ENCODE measurements around the gene S100A13. TPM values are rescaled to one million over a fixed set of nuclear protein-coding genes. Genes with fewer than 3 reads are reported as not detected.
A peak's percentile ranks its signal among the peaks of the same experiment; 100 is the strongest.
"Not testable (repeated sequence)": the region's sequence is repeated elsewhere in the genome, so short reads cannot be mapped to it uniquely, and the experiment has no call there.

The S100A13 gene
- total RNA-seq, 1 donor from 2014 or later, result 16.2 TPM

DNA sequence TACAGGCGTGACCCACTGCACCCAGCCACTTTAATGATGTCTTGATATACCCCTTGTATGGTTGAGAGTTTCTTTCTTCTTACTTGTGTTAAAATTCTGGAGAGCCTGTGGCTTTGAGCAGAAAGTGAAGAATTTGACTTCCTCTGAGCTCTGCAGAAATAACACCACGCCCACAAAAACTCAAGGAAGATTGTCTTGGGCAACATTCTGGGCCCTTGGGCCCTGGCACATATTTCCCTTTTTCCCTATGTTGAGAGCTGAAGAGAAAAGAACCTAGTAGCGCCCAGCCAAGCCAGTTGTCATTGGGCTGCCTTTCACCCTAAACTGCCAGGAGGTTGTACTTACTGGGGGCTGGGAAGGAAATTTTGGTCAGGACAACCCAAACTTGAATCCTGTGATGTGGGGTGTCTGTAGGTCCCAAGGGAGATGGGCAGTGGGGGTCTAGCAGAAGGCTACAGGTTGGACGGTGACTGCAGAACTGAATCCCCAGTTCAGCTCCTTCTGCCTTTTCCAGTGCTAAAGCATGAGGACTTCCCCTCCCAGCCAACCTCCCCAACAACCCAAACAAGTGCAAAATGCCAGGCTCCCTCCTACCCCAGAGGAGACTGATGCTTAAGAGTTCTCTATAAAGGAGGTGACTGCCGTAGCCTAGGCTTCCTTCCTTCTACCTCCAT lies 19.5 kb upstream of the S100A13 start:
- ATAC-seq (ENCODE audit: low read depth), result no peak
- TF ChIP-seq, protein P1, sequence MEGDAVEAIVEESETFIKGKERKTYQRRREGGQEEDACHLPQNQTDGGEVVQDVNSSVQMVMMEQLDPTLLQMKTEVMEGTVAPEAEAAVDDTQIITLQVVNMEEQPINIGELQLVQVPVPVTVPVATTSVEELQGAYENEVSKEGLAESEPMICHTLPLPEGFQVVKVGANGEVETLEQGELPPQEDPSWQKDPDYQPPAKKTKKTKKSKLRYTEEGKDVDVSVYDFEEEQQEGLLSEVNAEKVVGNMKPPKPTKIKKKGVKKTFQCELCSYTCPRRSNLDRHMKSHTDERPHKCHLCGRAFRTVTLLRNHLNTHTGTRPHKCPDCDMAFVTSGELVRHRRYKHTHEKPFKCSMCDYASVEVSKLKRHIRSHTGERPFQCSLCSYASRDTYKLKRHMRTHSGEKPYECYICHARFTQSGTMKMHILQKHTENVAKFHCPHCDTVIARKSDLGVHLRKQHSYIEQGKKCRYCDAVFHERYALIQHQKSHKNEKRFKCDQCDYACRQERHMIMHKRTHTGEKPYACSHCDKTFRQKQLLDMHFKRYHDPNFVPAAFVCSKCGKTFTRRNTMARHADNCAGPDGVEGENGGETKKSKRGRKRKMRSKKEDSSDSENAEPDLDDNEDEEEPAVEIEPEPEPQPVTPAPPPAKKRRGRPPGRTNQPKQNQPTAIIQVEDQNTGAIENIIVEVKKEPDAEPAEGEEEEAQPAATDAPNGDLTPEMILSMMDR (IDR thresholded peaks at IDR 0.05), result no peak
- Mint-ChIP-seq H3K4me1 (peaks cover 12% of the 10 kb centered on the region), H3K36me3 (ENCODE audit: low read depth) (peaks cover 57% of the 10 kb centered on the region), H3K27me3 (no peaks in the 10 kb centered on the region), H3K4me3 (no peak overlapping the region), H3K9me3 (no peaks in the 10 kb centered on the region), H3K27ac (peak overlapping the region; percentile 71)
- CTCF ChIA-PET, result no interaction called here
- intact Hi-C loops (cut with micrococcal nuclease), result no loop called here
- no peak for DNase-seq
- POLR2A ChIA-PET, result interaction anchor here (2.1 kb wide), 1 partner anchor 12 kb away, joined by 14 read pairs; the partner anchor contains the start of gene CHTOP

DNA sequence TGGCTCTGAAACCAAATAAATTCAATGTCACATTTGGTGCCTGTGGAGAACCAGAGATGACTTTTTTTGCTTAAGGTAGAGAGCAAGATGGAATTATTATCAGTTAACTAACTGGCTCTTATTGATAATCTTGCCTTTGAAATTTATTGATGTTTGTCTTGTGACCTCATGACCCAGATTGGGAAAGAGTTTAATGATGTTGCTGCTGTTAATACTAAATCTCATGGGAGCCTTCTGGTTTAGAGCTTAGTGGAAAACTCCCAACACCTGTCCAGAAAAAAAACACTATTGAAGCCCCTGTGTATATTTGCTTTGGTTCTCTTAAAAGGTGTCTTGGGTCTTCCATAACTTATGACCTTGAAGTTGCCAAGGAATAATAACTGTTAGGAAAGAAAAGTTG lies 16.5 kb upstream of the S100A13 start:
- DNase-seq, result no peak
- Mint-ChIP-seq H3K27me3 (no peaks in the 10 kb centered on the region), H3K4me1 (peaks cover 11% of the 10 kb centered on the region), H3K36me3 (ENCODE audit: low read depth) (peaks cover 85% of the 10 kb centered on the region), H3K27ac (peak overlapping the region; percentile 46), H3K4me3 (no peak overlapping the region), H3K9me3 (no peaks in the 10 kb centered on the region)
- TF ChIP-seq, protein P1 (IDR thresholded peaks at IDR 0.05), result no peak
- ChIA-PET POLR2A (interaction anchor here (0.9 to 2.4 kb wide), 5 partner anchors 9 to 109 kb away, joined by 3 to 29 read pairs (median 5); partner anchors contain the start of genes CHTOP, S100A6 and SNAPIN), CTCF (interaction anchor here (0.7 to 2.3 kb wide), 5 partner anchors 9 to 133 kb away, joined by 3 to 7 read pairs (median 3); no protein-coding TSS in a partner anchor)
- no peak for ATAC-seq (ENCODE audit: low read depth)
- intact Hi-C loops (cut with micrococcal nuclease), result no loop called here

DNA sequence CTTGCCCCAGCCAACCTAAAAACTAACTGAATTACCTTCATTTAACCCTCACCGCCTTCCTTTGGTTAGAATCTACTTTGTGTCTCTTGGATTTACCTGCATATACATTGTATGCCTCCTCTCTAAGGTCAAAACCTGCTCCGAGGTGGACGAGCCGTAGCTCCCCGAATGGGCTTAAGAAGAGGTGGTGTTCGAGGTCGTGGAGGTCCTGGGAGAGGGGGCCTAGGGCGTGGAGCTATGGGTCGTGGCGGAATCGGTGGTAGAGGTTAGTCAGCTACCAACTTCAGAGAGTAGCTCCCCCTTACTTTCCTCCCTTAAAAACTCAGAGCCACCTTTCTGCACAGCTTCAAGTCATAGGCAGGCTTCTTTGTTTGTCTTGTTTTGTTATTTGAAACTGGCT lies 15.8 kb upstream of the S100A13 start:
- peaks cover 91% of the 10 kb centered on the region for H3K36me3 Mint-ChIP-seq (ENCODE audit: low read depth)
- peaks cover 11% of the 10 kb centered on the region for H3K4me1 Mint-ChIP-seq
- TF ChIP-seq, protein P1 (IDR thresholded peaks at IDR 0.05), result no peak
- ATAC-seq (ENCODE audit: low read depth) (no peak), DNase-seq (no peak)
- H3K27me3 Mint-ChIP-seq, result no peaks in the 10 kb centered on the region
- no peak overlapping the region for H3K27ac Mint-ChIP-seq
- intact Hi-C loops (cut with micrococcal nuclease), result no loop called here
- no peaks in the 10 kb centered on the region for H3K9me3 Mint-ChIP-seq
- ChIA-PET POLR2A (interaction anchor here (1.1 to 2.4 kb wide), 5 partner anchors 9 to 108 kb away, joined by 3 to 29 read pairs (median 6); partner anchors contain the start of genes CHTOP, S100A6 and SNAPIN), CTCF (interaction anchor here (0.9 to 2.3 kb wide), 3 partner anchors 47 to 71 kb away, joined by 3 to 7 read pairs (median 3); no protein-coding TSS in a partner anchor)
- H3K4me3 Mint-ChIP-seq, result no peak overlapping the region

GRCh38 chr1:153642161-153642560 lies 14.9 kb upstream of the S100A13 start:
- ATAC-seq (ENCODE audit: low read depth), result no peak
- Mint-ChIP-seq H3K4me1 (peaks cover 15% of the 10 kb centered on the region), H3K27ac (no peak overlapping the region), H3K9me3 (no peaks in the 10 kb centered on the region), H3K27me3 (no peaks in the 10 kb centered on the region), H3K4me3 (no peak overlapping the region), H3K36me3 (ENCODE audit: low read depth) (peaks cover 96% of the 10 kb centered on the region)
- intact Hi-C loops (cut with micrococcal nuclease), result no loop called here
- DNase-seq, result no peak
- TF ChIP-seq, protein P1 (IDR thresholded peaks at IDR 0.05), result no peak
- ChIA-PET CTCF (interaction anchor here (0.7 kb wide), 1 partner anchor 30 kb away, joined by 3 read pairs; no protein-coding TSS in a partner anchor), POLR2A (interaction anchor here (0.6 to 1.5 kb wide), 2 partner anchors 9 to 70 kb away, joined by 4 to 6 read pairs; no protein-coding TSS in a partner anchor)

- Mint-ChIP-seq H3K4me3 (no peak overlapping the region), H3K36me3 (ENCODE audit: low read depth) (peaks cover 94% of the 10 kb centered on the region), H3K4me1 (peaks cover 26% of the 10 kb centered on the region), H3K27ac (no peak overlapping the region), H3K9me3 (no peaks in the 10 kb centered on the region), H3K27me3 (no peaks in the 10 kb centered on the region)
- ATAC-seq (ENCODE audit: low read depth) (no peak), DNase-seq (no peak)
- POLR2A ChIA-PET, result interaction anchor here (1.0 to 2.1 kb wide), 4 partner anchors 11 to 69 kb away, joined by 3 to 8 read pairs (median 5); partner anchors contain the start of gene SNAPIN
- intact Hi-C loops (cut with micrococcal nuclease), result no loop called here
- TF ChIP-seq, protein P1 (IDR thresholded peaks at IDR 0.05), result no peak
- CTCF ChIA-PET, result interaction anchor here (0.6 to 2.6 kb wide), 2 partner anchors 68 to 130 kb away, joined by 3 to 8 read pairs; no protein-coding TSS in a partner anchor
These were observed 13.6 kb upstream of the S100A13 start for GRCh38 chr1:153640861-153641260.

DNA sequence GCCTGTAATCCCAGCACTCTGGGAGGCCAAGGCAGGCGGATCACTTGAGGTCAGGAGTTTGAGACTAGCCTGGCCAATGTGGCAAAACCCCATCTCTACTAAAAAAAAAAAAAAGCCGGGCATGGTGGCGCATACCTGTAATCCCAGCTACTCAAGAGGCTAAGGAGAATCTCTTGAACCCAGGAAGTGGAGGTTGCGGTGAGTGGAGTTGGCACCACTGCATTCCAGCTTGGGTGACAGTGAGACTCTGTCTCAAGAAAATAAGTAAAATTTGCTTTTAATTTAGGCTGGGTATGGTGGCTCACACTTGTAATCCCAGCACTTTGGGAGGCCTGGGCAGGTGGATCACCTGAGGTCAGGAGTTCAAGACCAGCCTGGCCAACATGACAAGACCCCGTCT lies 12.9 kb upstream of the S100A13 start:
- ATAC-seq (ENCODE audit: low read depth); H3K27ac Mint-ChIP-seq; H3K27me3 Mint-ChIP-seq; DNase-seq; H3K9me3 Mint-ChIP-seq; H3K4me3 Mint-ChIP-seq; intact Hi-C loops (cut with micrococcal nuclease): not testable (repeated sequence)
- POLR2A ChIA-PET, result interaction anchor here (0.7 to 2.1 kb wide), 6 partner anchors 12 to 280 kb away, joined by 3 to 8 read pairs (median 4); partner anchors contain the start of gene SNAPIN
- CTCF ChIA-PET, result interaction anchor here (1.5 to 2.6 kb wide), 2 partner anchors 68 to 107 kb away, joined by 3 to 8 read pairs; no protein-coding TSS in a partner anchor
- peaks cover 91% of the 10 kb centered on the region for H3K36me3 Mint-ChIP-seq (ENCODE audit: low read depth)
- peaks cover 27% of the 10 kb centered on the region for H3K4me1 Mint-ChIP-seq
